GM18526 (cell line): ENCODE measurements around the gene IMPDH2.
A peak's percentile ranks its signal among the peaks of the same experiment; 100 is the strongest.

Experiments used
- POLR2A ChIP-seq: IDR thresholded peaks from 3 replicates; pipeline ENCODE4 v1.6.1; 2011; ENCODE audit not compliant: insufficient read length; ENCODE audit errors: extremely low read depth

Gene IMPDH2

GRCh38 chr3:49015765-49016164, 13.4 kb downstream of the IMPDH2 start:
- TF ChIP-seq POLR2A: no peak

- TF ChIP-seq POLR2A: no peak
These were observed 14.1 kb downstream of the IMPDH2 start for GRCh38 chr3:49015072-49015471.

- no peak for TF ChIP-seq POLR2A
These were observed 15.2 kb downstream of the IMPDH2 start for GRCh38 chr3:49013738-49014660.

GRCh38 chr3:49013113-49013737, 16.0 kb downstream of the IMPDH2 start:
- no peak for TF ChIP-seq POLR2A

GRCh38 chr3:49012441-49013017, 16.7 kb downstream of the IMPDH2 start:
- no peak for TF ChIP-seq POLR2A

GRCh38 chr3:49009396-49009795, 19.8 kb downstream of the IMPDH2 start:
- no peak for TF ChIP-seq POLR2A

- no peak for TF ChIP-seq POLR2A
These were observed 21.2 kb downstream of the IMPDH2 start for GRCh38 chr3:49007771-49008528.

GRCh38 chr3:49007068-49007770, 22.0 kb downstream of the IMPDH2 start, which contains the start of gene WDR6:
WDR6 (plus strand) TSS chr3:49007391; CDS start chr3:49007432, 41 bp downstream.
- peak; percentile 93 for TF ChIP-seq POLR2A

- no peak for TF ChIP-seq POLR2A
These were observed 22.7 kb downstream of the IMPDH2 start for GRCh38 chr3:49006408-49007067.

GRCh38 chr3:49005998-49006397, 23.2 kb downstream of the IMPDH2 start:
- TF ChIP-seq POLR2A: no peak

- no peak for TF ChIP-seq POLR2A
These were observed 23.9 kb downstream of the IMPDH2 start for GRCh38 chr3:49005303-49005680.

GRCh38 chr3:49004352-49005302, 24.6 kb downstream of the IMPDH2 start:
- TF ChIP-seq POLR2A: no peak

GRCh38 chr3:49001155-49001554, 28.0 kb downstream of the IMPDH2 start:
- TF ChIP-seq POLR2A: no peak
